Measurements from ENCODE around the gene RBMS1.

Gene RBMS1

GRCh38 chr2:160507464-160507863, 13.9 kb upstream of the RBMS1 start:
- Histone ChIP-seq H3K79me1 (ENCODE audit: low read depth, low read length) (no peaks in the 10 kb centered on the region), H3K4me3 (ENCODE audit: low read length in 2 of 2) (no peak overlapping the region), H3K27ac (replicated peaks; ENCODE audit: low read length) (no peak overlapping the region), H3K4me1 (ENCODE audit: control insufficient read depth in 2 of 2, insufficient read depth in 1 of 2, low read depth in 1 of 2, low read length in 2 of 2) (no peaks in the 10 kb centered on the region), H2BK15ac (ENCODE audit: low read length) (no peak overlapping the region), H2AFZ (ENCODE audit: low read length) (no peak overlapping the region), H3K36me3 (replicated peaks in 1 of 2; ENCODE audit: control insufficient read depth in 2 of 2, insufficient read depth in 2 of 2, low read length in 2 of 2) (no peaks in the 10 kb centered on the region), H3K18ac (ENCODE audit: low read length) (no peak overlapping the region), H4K91ac (ENCODE audit: low read depth, low read length, poor library complexity) (no peak overlapping the region), H2BK5ac (ENCODE audit: low read length) (no peak overlapping the region), H3K4ac (ENCODE audit: low read length) (no peak overlapping the region), H3K9ac (ENCODE audit: low read depth, low read length, poor library complexity) (no peak overlapping the region), H3K4me2 (ENCODE audit: insufficient read depth, low read length, poor library complexity, severe bottlenecking) (no peak overlapping the region), H3K9me3 (replicated peaks in 1 of 2; ENCODE audit: control insufficient read depth in 2 of 2, insufficient read depth in 1 of 2, low read depth in 1 of 2, low read length in 2 of 2) (no peaks in the 10 kb centered on the region), H3K14ac (ENCODE audit: low read length) (no peak overlapping the region), H2BK120ac (ENCODE audit: low read depth, low read length) (no peak overlapping the region), H2BK12ac (ENCODE audit: low read length) (no peak overlapping the region), H3K23ac (ENCODE audit: low read depth, low read length, poor library complexity) (no peak overlapping the region), H4K8ac (ENCODE audit: low read depth, low read length) (no peak overlapping the region), H2AK5ac (ENCODE audit: low read depth, low read length) (no peak overlapping the region), H3K27me3 (ENCODE audit: control insufficient read depth in 3 of 3, insufficient read depth in 3 of 3, low read depth in 1 of 3, low read length in 3 of 3) (no peaks in the 10 kb centered on the region)
- no peak for DNase-seq (ENCODE audit: low spot score)
- WGBS, 2 donors (ENCODE audit: extremely low coverage in 2 of 2, insufficient read length in 2 of 2, insufficient replicate concordance in 1 of 2) = no CpG with 5 or more reads among the region's 2 CpGs

DNA sequence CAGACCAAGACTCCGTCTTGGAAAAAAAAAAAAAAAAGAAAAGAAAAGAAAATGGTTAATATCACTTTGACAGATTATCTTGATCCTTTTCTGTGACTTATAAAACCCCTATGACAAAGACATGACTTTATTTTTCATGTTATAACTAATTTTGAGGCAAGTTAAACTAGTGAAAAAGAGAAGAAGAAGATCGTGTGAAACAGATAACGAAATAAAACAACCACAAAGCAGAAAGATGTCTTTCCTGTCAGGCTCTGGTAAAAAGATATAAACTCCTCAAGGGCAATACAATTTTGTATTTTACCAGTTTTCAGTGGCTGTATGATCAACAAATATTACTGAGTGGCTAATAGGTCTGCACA, 13.4 kb upstream of the RBMS1 start:
- Histone ChIP-seq H2BK15ac (ENCODE audit: low read length) (no peak overlapping the region), H2AFZ (ENCODE audit: low read length) (no peak overlapping the region), H3K79me1 (ENCODE audit: low read depth, low read length) (no peaks in the 10 kb centered on the region), H4K91ac (ENCODE audit: low read depth, low read length, poor library complexity) (no peak overlapping the region), H3K4me2 (ENCODE audit: insufficient read depth, low read length, poor library complexity, severe bottlenecking) (no peak overlapping the region), H3K36me3 (replicated peaks in 1 of 2; ENCODE audit: control insufficient read depth in 2 of 2, insufficient read depth in 2 of 2, low read length in 2 of 2) (no peaks in the 10 kb centered on the region), H3K27me3 (ENCODE audit: control insufficient read depth in 3 of 3, insufficient read depth in 3 of 3, low read depth in 1 of 3, low read length in 3 of 3) (no peaks in the 10 kb centered on the region), H3K4ac (ENCODE audit: low read length) (no peak overlapping the region), H3K9ac (ENCODE audit: low read depth, low read length, poor library complexity) (no peak overlapping the region), H2AK5ac (ENCODE audit: low read depth, low read length) (no peak overlapping the region), H2BK120ac (ENCODE audit: low read depth, low read length) (no peak overlapping the region), H3K18ac (ENCODE audit: low read length) (no peak overlapping the region), H3K4me1 (ENCODE audit: control insufficient read depth in 2 of 2, insufficient read depth in 1 of 2, low read depth in 1 of 2, low read length in 2 of 2) (no peaks in the 10 kb centered on the region), H2BK5ac (ENCODE audit: low read length) (no peak overlapping the region), H3K27ac (replicated peaks; ENCODE audit: low read length) (no peak overlapping the region), H3K4me3 (ENCODE audit: low read length in 2 of 2) (no peak overlapping the region), H3K9me3 (replicated peaks in 1 of 2; ENCODE audit: control insufficient read depth in 2 of 2, insufficient read depth in 1 of 2, low read depth in 1 of 2, low read length in 2 of 2) (no peaks in the 10 kb centered on the region), H3K14ac (ENCODE audit: low read length) (no peak overlapping the region), H2BK12ac (ENCODE audit: low read length) (no peak overlapping the region), H3K23ac (ENCODE audit: low read depth, low read length, poor library complexity) (no peak overlapping the region), H4K8ac (ENCODE audit: low read depth, low read length) (no peak overlapping the region)
- WGBS, 2 donors (ENCODE audit: extremely low coverage in 2 of 2, insufficient read length in 2 of 2, insufficient replicate concordance in 1 of 2) = no CpG with 5 or more reads among the region's 3 CpGs
- DNase-seq (ENCODE audit: low spot score) = no peak

DNA sequence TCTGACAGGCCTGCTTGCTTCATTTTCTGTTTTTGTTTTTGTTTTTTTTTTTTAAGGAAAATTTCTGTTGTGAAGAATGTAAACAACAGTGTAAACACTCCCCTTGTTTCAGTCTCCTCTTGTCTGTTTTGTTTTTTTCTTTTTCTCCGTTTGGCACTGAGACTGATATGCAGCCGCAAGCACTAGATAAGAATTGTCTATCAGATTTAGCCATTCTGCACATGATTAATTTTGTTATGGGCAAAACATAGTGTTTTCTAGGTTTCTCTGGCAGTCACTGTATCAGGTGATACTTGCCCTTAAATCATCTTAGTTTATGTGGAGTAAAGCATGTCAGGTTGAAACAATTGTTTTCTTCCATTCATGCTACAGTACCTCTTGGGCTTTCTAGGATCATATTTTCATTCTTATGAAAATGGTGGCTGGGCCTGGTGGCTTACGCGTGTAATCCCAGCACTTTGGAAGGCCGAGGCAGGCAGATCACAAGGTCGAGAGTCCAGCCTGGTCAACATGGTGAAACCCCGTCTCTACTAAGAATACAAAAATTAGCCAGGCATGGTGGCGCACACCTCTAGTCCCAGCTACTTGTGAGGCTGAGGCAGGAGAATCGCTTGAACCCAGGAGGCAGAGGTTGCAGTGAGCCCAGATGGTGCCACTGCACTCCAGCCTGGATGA, 12.9 kb upstream of the RBMS1 start:
- no peak overlapping the region for H2BK120ac ChIP-seq (ENCODE audit: low read depth, low read length)
- no peak overlapping the region for H3K4me2 ChIP-seq (ENCODE audit: insufficient read depth, low read length, poor library complexity, severe bottlenecking)
- no peak overlapping the region for H3K27ac ChIP-seq (replicated peaks; ENCODE audit: low read length)
- H3K36me3 ChIP-seq (replicated peaks in 1 of 2; ENCODE audit: control insufficient read depth in 2 of 2, insufficient read depth in 2 of 2, low read length in 2 of 2) = no peaks in the 10 kb centered on the region
- no peak for DNase-seq (ENCODE audit: low spot score)
- H2BK5ac ChIP-seq (ENCODE audit: low read length) = no peak overlapping the region
- H3K23ac ChIP-seq (ENCODE audit: low read depth, low read length, poor library complexity) = no peak overlapping the region
- H3K4me3 ChIP-seq (ENCODE audit: low read length in 2 of 2) = no peak overlapping the region
- no peaks in the 10 kb centered on the region for H3K27me3 ChIP-seq (ENCODE audit: control insufficient read depth in 3 of 3, insufficient read depth in 3 of 3, low read depth in 1 of 3, low read length in 3 of 3)
- no peak overlapping the region for H4K91ac ChIP-seq (ENCODE audit: low read depth, low read length, poor library complexity)
- no peak overlapping the region for H4K8ac ChIP-seq (ENCODE audit: low read depth, low read length)
- WGBS, 2 donors (ENCODE audit: extremely low coverage in 2 of 2, insufficient read length in 2 of 2, insufficient replicate concordance in 1 of 2) = no CpG with 5 or more reads among the region's 9 CpGs
- no peak overlapping the region for H3K4ac ChIP-seq (ENCODE audit: low read length)
- H3K9me3 ChIP-seq (replicated peaks in 1 of 2; ENCODE audit: control insufficient read depth in 2 of 2, insufficient read depth in 1 of 2, low read depth in 1 of 2, low read length in 2 of 2) = no peaks in the 10 kb centered on the region
- H2BK15ac ChIP-seq (ENCODE audit: low read length) = no peak overlapping the region
- H3K9ac ChIP-seq (ENCODE audit: low read depth, low read length, poor library complexity) = no peak overlapping the region
- H3K18ac ChIP-seq (ENCODE audit: low read length) = no peak overlapping the region
- H2AFZ ChIP-seq (ENCODE audit: low read length) = no peak overlapping the region
- no peak overlapping the region for H2BK12ac ChIP-seq (ENCODE audit: low read length)
- H3K4me1 ChIP-seq (ENCODE audit: control insufficient read depth in 2 of 2, insufficient read depth in 1 of 2, low read depth in 1 of 2, low read length in 2 of 2) = no peaks in the 10 kb centered on the region
- H3K79me1 ChIP-seq (ENCODE audit: low read depth, low read length) = no peaks in the 10 kb centered on the region
- H3K14ac ChIP-seq (ENCODE audit: low read length) = no peak overlapping the region
- no peak overlapping the region for H2AK5ac ChIP-seq (ENCODE audit: low read depth, low read length)

GRCh38 chr2:160505256-160505655, 11.6 kb upstream of the RBMS1 start:
- Histone ChIP-seq H3K4me3 (ENCODE audit: low read length in 2 of 2) (no peak overlapping the region), H3K27ac (replicated peaks; ENCODE audit: low read length) (no peak overlapping the region), H2BK5ac (ENCODE audit: low read length) (no peak overlapping the region), H2AK5ac (ENCODE audit: low read depth, low read length) (no peak overlapping the region), H3K4me2 (ENCODE audit: insufficient read depth, low read length, poor library complexity, severe bottlenecking) (no peak overlapping the region), H4K8ac (ENCODE audit: low read depth, low read length) (no peak overlapping the region), H3K4ac (ENCODE audit: low read length) (no peak overlapping the region), H3K18ac (ENCODE audit: low read length) (no peak overlapping the region), H3K9me3 (replicated peaks in 1 of 2; ENCODE audit: control insufficient read depth in 2 of 2, insufficient read depth in 1 of 2, low read depth in 1 of 2, low read length in 2 of 2) (no peaks in the 10 kb centered on the region), H2BK15ac (ENCODE audit: low read length) (no peak overlapping the region), H3K14ac (ENCODE audit: low read length) (no peak overlapping the region), H2BK12ac (ENCODE audit: low read length) (peak overlapping the region; percentile 58), H3K4me1 (ENCODE audit: control insufficient read depth in 2 of 2, insufficient read depth in 1 of 2, low read depth in 1 of 2, low read length in 2 of 2) (no peaks in the 10 kb centered on the region), H3K9ac (ENCODE audit: low read depth, low read length, poor library complexity) (no peak overlapping the region), H2AFZ (ENCODE audit: low read length) (no peak overlapping the region), H3K27me3 (ENCODE audit: control insufficient read depth in 3 of 3, insufficient read depth in 3 of 3, low read depth in 1 of 3, low read length in 3 of 3) (no peaks in the 10 kb centered on the region), H3K36me3 (replicated peaks in 1 of 2; ENCODE audit: control insufficient read depth in 2 of 2, insufficient read depth in 2 of 2, low read length in 2 of 2) (no peaks in the 10 kb centered on the region), H4K91ac (ENCODE audit: low read depth, low read length, poor library complexity) (no peak overlapping the region), H3K79me1 (ENCODE audit: low read depth, low read length) (no peaks in the 10 kb centered on the region), H2BK120ac (ENCODE audit: low read depth, low read length) (no peak overlapping the region), H3K23ac (ENCODE audit: low read depth, low read length, poor library complexity) (no peak overlapping the region)
- no peak for DNase-seq (ENCODE audit: low spot score)
- WGBS, 2 donors (ENCODE audit: extremely low coverage in 2 of 2, insufficient read length in 2 of 2, insufficient replicate concordance in 1 of 2) = no CpG with 5 or more reads among the region's 5 CpGs
